NCI-H345 treated with DMSO at 0.1 percent for 48 hours (cell line): ENCODE data around the gene KIF1B.
"Not testable (repeated sequence)": the region's sequence is repeated elsewhere in the genome, so short reads cannot be mapped to it uniquely, and the experiment has no call there.

Experiments used
- DNase-seq: peaks from one replicate; lab custom pipeline; 2025; ENCODE audit not compliant: unreplicated experiment; lab: John Stamatoyannopoulos, UW

KIF1B gene

GRCh38 chr1:10236405-10237156 is 26.2 kb downstream of the KIF1B start:
- DNase-seq, result no peak

GRCh38 chr1:10237157-10237539 is 26.8 kb downstream of the KIF1B start:
- no peak for DNase-seq

- DNase-seq, result no peak
Observed at GRCh38 chr1:10242135-10242534, 31.8 kb downstream of the KIF1B start.

- no peak for DNase-seq
Observed at GRCh38 chr1:10242811-10243210, 32.4 kb downstream of the KIF1B start.

GRCh38 chr1:10245674-10246073 is 35.3 kb downstream of the KIF1B start:
- no peak for DNase-seq

- no peak for DNase-seq
Observed at GRCh38 chr1:10249808-10250457, 39.6 kb downstream of the KIF1B start.

- DNase-seq, result no peak
Observed at GRCh38 chr1:10250663-10251062, 40.3 kb downstream of the KIF1B start.

GRCh38 chr1:10251325-10252108 is 41.1 kb downstream of the KIF1B start:
- not testable (repeated sequence) for DNase-seq

- DNase-seq, result no peak
Observed at GRCh38 chr1:10252508-10252907, 42.1 kb downstream of the KIF1B start.

GRCh38 chr1:10253149-10253548 is 42.8 kb downstream of the KIF1B start:
- DNase-seq, result no peak

GRCh38 chr1:10253755-10254154 is 43.4 kb downstream of the KIF1B start:
- no peak for DNase-seq

GRCh38 chr1:10257851-10258250 is 47.5 kb downstream of the KIF1B start:
- no peak for DNase-seq

GRCh38 chr1:10259547-10259946 is 49.2 kb downstream of the KIF1B start:
- not testable (repeated sequence) for DNase-seq

GRCh38 chr1:10263450-10264082 is 53.2 kb downstream of the KIF1B start:
- DNase-seq, result no peak

- no peak for DNase-seq
Observed at GRCh38 chr1:10265027-10265426, 54.7 kb downstream of the KIF1B start.

GRCh38 chr1:10265900-10266299 is 55.5 kb downstream of the KIF1B start:
- DNase-seq, result no peak

- DNase-seq, result no peak
Observed at GRCh38 chr1:10267319-10267718, 56.9 kb downstream of the KIF1B start.

GRCh38 chr1:10267921-10268320 is 57.6 kb downstream of the KIF1B start:
- DNase-seq, result no peak

GRCh38 chr1:10271090-10271489 is 60.7 kb downstream of the KIF1B start:
- no peak for DNase-seq

- no peak for DNase-seq
Observed at GRCh38 chr1:10271869-10272268, 61.5 kb downstream of the KIF1B start.

- no peak for DNase-seq
Observed at GRCh38 chr1:10272274-10272673, 61.9 kb downstream of the KIF1B start.
